Parathyroid adenoma (tissue), 2 donors: ENCODE measurements around the gene SLC13A3.

Experiments used
- H2AFZ ChIP-seq: fragments of 300-600 bp; sonication (generic); one replicate; pipeline ENCODE4 v1.7.0; 2017; ENCODE audit warnings: antibody characterized with exemption, mild to moderate bottlenecking
- H3K27ac ChIP-seq: fragments of 300-600 bp; sonication (generic); one replicate; pipeline ENCODE4 v1.7.0; 2017
- H3K27me3 ChIP-seq: fragments of 300-600 bp; sonication (generic); one replicate; pipeline ENCODE4 v1.7.0; 2017; ENCODE audit warnings: low read length; ENCODE audit not compliant: control insufficient read depth, insufficient read depth
- H3K36me3 ChIP-seq: fragments of 300-600 bp; sonication (generic); one replicate; pipeline ENCODE4 v1.7.0; 2017; ENCODE audit warnings: low read length; ENCODE audit not compliant: control insufficient read depth, insufficient read depth
- H3K4me1 ChIP-seq: fragments of 300-600 bp; sonication (generic); one replicate; pipeline ENCODE4 v1.7.0; 2017; ENCODE audit warnings: control low read depth
- H3K4me2 ChIP-seq: fragments of 300-600 bp; sonication (generic); one replicate; pipeline ENCODE4 v1.7.0; 2017; ENCODE audit warnings: low read length
- H3K4me3 ChIP-seq: fragments of 300-600 bp; sonication (generic); one replicate; pipeline ENCODE4 v1.7.0; 2017; ENCODE audit warnings: low read depth, low read length
- H3K79me2 ChIP-seq: fragments of 300-600 bp; sonication (generic); one replicate; pipeline ENCODE4 v1.7.0; 2017; ENCODE audit warnings: control low read depth
- H3K9ac ChIP-seq: fragments of 300-600 bp; sonication (generic); one replicate; pipeline ENCODE4 v1.7.0; 2017; ENCODE audit warnings: mild to moderate bottlenecking
- H3K9me3 ChIP-seq: fragments of 300-600 bp; sonication (generic); one replicate; pipeline ENCODE4 v1.7.0; 2017; ENCODE audit warnings: low read length; ENCODE audit not compliant: control insufficient read depth
- CTCF ChIP-seq: fragments of 300-600 bp; sonication (generic); IDR thresholded peaks from one replicate; pipeline ENCODE4 v1.7.0; 2017; ENCODE audit warnings: antibody characterized with exemption, mild to moderate bottlenecking
- donor health status: primary hyperparathyroidism.

Gene SLC13A3

GRCh38 chr20:46573234-46573633 lies 78.0 kb downstream of the SLC13A3 start:
- Histone ChIP-seq H3K36me3 (no peaks in the 10 kb centered on the region), H3K9ac (no peak overlapping the region), H3K27me3 (no peaks in the 10 kb centered on the region), H3K79me2 (no peaks in the 10 kb centered on the region), H3K4me3 (no peak overlapping the region), H3K4me1 (peaks cover 9% of the 10 kb centered on the region), H2AFZ (no peak overlapping the region), H3K9me3 (no peaks in the 10 kb centered on the region), H3K4me2 (no peak overlapping the region), H3K27ac (no peak overlapping the region)
- TF ChIP-seq CTCF = no peak

GRCh38 chr20:46572790-46573189 lies 78.5 kb downstream of the SLC13A3 start:
- Histone ChIP-seq H2AFZ (no peak overlapping the region), H3K27me3 (no peaks in the 10 kb centered on the region), H3K27ac (no peak overlapping the region), H3K4me2 (no peak overlapping the region), H3K9ac (no peak overlapping the region), H3K9me3 (no peaks in the 10 kb centered on the region), H3K79me2 (no peaks in the 10 kb centered on the region), H3K36me3 (no peaks in the 10 kb centered on the region), H3K4me3 (no peak overlapping the region), H3K4me1 (peaks cover 9% of the 10 kb centered on the region)
- TF ChIP-seq CTCF = no peak

- Histone ChIP-seq H3K79me2 (no peaks in the 10 kb centered on the region), H3K9ac (no peak overlapping the region)
Measured at GRCh38 chr20:46572153-46572552, 79.1 kb downstream of the SLC13A3 start.

GRCh38 chr20:46571418-46571817 lies 79.8 kb downstream of the SLC13A3 start:
- H3K4me3 ChIP-seq = no peak overlapping the region

More at GRCh38 chr20:46572153-46572552, 79.1 kb downstream of the SLC13A3 start:
- Histone ChIP-seq H2AFZ (no peak overlapping the region), H3K9me3 (no peaks in the 10 kb centered on the region), H3K4me2 (no peak overlapping the region), H3K4me3 (no peak overlapping the region), H3K27me3 (no peaks in the 10 kb centered on the region), H3K36me3 (no peaks in the 10 kb centered on the region), H3K4me1 (peaks cover 9% of the 10 kb centered on the region), H3K27ac (no peak overlapping the region)
- no peak for TF ChIP-seq CTCF

More at GRCh38 chr20:46571418-46571817, 79.8 kb downstream of the SLC13A3 start:
- peaks cover 9% of the 10 kb centered on the region for H3K4me1 ChIP-seq
- H3K9me3 ChIP-seq = no peaks in the 10 kb centered on the region
- H3K4me2 ChIP-seq = no peak overlapping the region
- no peak overlapping the region for H2AFZ ChIP-seq
- no peaks in the 10 kb centered on the region for H3K79me2 ChIP-seq
- H3K27me3 ChIP-seq = no peaks in the 10 kb centered on the region
- H3K9ac ChIP-seq = no peak overlapping the region
- H3K27ac ChIP-seq = no peak overlapping the region
- no peak for TF ChIP-seq CTCF
- no peaks in the 10 kb centered on the region for H3K36me3 ChIP-seq
